ENCODE data around the gene TPST2. TPM values are rescaled to one million over a fixed set of nuclear protein-coding genes. Genes with fewer than 3 reads are reported as not detected.

The TPST2 gene
- total RNA-seq, 1 donor from 2014 or later, result 59.3 TPM

GRCh38 chr22:26477341-26477731, 112.6 kb downstream of the TPST2 start:
- no peak for DNase-seq (ENCODE audit: low spot score)
- no peaks in the 10 kb centered on the region for H3K9me3 Mint-ChIP-seq (ENCODE audit: unreplicated experiment)
- TF ChIP-seq CTCF (IDR thresholded peaks at IDR 0.05; ENCODE audit: unreplicated experiment), result no peak
- no peak overlapping the region for H3K27ac Mint-ChIP-seq (ENCODE audit: unreplicated experiment)
- peaks cover 21% of the 10 kb centered on the region for H3K4me1 Mint-ChIP-seq (ENCODE audit: unreplicated experiment)
- H3K27me3 Mint-ChIP-seq (ENCODE audit: unreplicated experiment), result no peaks in the 10 kb centered on the region
- peak overlapping the region; percentile 24 for H3K4me3 Mint-ChIP-seq (ENCODE audit: unreplicated experiment)
- peaks cover 32% of the 10 kb centered on the region for H3K36me3 Mint-ChIP-seq (ENCODE audit: low read depth, unreplicated experiment)

- H3K27me3 Mint-ChIP-seq (ENCODE audit: unreplicated experiment), result no peaks in the 10 kb centered on the region
- peak overlapping the region; percentile 24 for H3K4me3 Mint-ChIP-seq (ENCODE audit: unreplicated experiment)
- peaks cover 31% of the 10 kb centered on the region for H3K36me3 Mint-ChIP-seq (ENCODE audit: low read depth, unreplicated experiment)
- no peak for DNase-seq (ENCODE audit: low spot score)
- no peak overlapping the region for H3K27ac Mint-ChIP-seq (ENCODE audit: unreplicated experiment)
- no peaks in the 10 kb centered on the region for H3K9me3 Mint-ChIP-seq (ENCODE audit: unreplicated experiment)
- no peak for TF ChIP-seq CTCF (IDR thresholded peaks at IDR 0.05; ENCODE audit: unreplicated experiment)
- H3K4me1 Mint-ChIP-seq (ENCODE audit: unreplicated experiment), result peaks cover 16% of the 10 kb centered on the region
These were observed 113.1 kb downstream of the TPST2 start for GRCh38 chr22:26476705-26477340.

- H3K36me3 Mint-ChIP-seq (ENCODE audit: low read depth, unreplicated experiment), result peaks cover 36% of the 10 kb centered on the region
- no peak for DNase-seq (ENCODE audit: low spot score)
- no peak overlapping the region for H3K4me3 Mint-ChIP-seq (ENCODE audit: unreplicated experiment)
- H3K4me1 Mint-ChIP-seq (ENCODE audit: unreplicated experiment), result peaks cover 9% of the 10 kb centered on the region
- no peak overlapping the region for H3K27ac Mint-ChIP-seq (ENCODE audit: unreplicated experiment)
- H3K27me3 Mint-ChIP-seq (ENCODE audit: unreplicated experiment), result no peaks in the 10 kb centered on the region
- no peak for TF ChIP-seq CTCF (IDR thresholded peaks at IDR 0.05; ENCODE audit: unreplicated experiment)
- no peaks in the 10 kb centered on the region for H3K9me3 Mint-ChIP-seq (ENCODE audit: unreplicated experiment)
These were observed 115.2 kb downstream of the TPST2 start for GRCh38 chr22:26474682-26475081.

Small RNAs within 50 kb of the gene (microRNA-seq; reads per million reads assigned to microRNA genes)
- 12.2 reads per million, percentile 61 among the genes with 10 or more reads in this experiment for gene MIR548J (ENCODE audit: unreplicated experiment)

Other genes starting within 250 kb of the TPST2 start
- gene ASPHD2, start 160.9 kb downstream of the TPST2 start, total RNA-seq (ENCODE audit: unreplicated experiment), result 14.5 TPM
- 34.2 TPM for gene HPS4, start 106.3 kb downstream of the TPST2 start, total RNA-seq (ENCODE audit: unreplicated experiment)
- 19.5 TPM for gene SRRD, start 106.3 kb downstream of the TPST2 start, total RNA-seq (ENCODE audit: unreplicated experiment)
- 38.6 TPM for gene TFIP11, start 77.7 kb downstream of the TPST2 start, total RNA-seq (ENCODE audit: unreplicated experiment)
- gene CRYBB1, start 27.9 kb upstream of the TPST2 start, total RNA-seq (ENCODE audit: unreplicated experiment), result 9.5 TPM
- 0.46 TPM for gene CRYBA4, start 31.8 kb upstream of the TPST2 start, total RNA-seq (ENCODE audit: unreplicated experiment)
- 1.2 TPM for gene MIAT, start 67.5 kb upstream of the TPST2 start, total RNA-seq (ENCODE audit: unreplicated experiment)